Measurements from ENCODE around the gene MAGEB18.

MAGEB18 gene

DNA sequence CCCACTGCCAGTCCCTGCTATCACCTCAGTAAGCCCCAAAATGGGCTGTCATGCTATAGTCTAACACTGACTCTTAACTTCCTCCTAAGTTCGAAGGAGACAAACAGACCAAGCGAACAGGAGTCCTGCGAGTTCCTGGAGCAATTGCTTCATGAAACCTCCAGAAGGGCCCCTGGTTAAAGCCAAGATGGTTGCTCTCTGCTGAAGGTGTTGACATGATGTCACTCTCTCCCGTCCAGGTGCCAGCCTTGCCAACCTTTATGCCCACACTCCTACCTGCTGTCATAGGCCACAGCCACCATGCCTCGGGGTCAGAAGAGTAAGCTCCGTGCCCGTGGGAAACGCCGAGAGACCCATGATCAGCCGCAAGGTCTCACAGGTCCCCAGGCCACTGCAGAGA lies 22.2 kb downstream of the MAGEB18 start, which contains the start of gene MAGEB6B:
Gene MAGEB6B (plus strand): TSS at position 301 of the 400 bp plus-strand sequence. CDS start 0 bp downstream, at position 301.
- TF ChIP-seq, protein P1, sequence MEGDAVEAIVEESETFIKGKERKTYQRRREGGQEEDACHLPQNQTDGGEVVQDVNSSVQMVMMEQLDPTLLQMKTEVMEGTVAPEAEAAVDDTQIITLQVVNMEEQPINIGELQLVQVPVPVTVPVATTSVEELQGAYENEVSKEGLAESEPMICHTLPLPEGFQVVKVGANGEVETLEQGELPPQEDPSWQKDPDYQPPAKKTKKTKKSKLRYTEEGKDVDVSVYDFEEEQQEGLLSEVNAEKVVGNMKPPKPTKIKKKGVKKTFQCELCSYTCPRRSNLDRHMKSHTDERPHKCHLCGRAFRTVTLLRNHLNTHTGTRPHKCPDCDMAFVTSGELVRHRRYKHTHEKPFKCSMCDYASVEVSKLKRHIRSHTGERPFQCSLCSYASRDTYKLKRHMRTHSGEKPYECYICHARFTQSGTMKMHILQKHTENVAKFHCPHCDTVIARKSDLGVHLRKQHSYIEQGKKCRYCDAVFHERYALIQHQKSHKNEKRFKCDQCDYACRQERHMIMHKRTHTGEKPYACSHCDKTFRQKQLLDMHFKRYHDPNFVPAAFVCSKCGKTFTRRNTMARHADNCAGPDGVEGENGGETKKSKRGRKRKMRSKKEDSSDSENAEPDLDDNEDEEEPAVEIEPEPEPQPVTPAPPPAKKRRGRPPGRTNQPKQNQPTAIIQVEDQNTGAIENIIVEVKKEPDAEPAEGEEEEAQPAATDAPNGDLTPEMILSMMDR (IDR thresholded peaks at IDR 0.05; ENCODE audit: low read depth, low read length), result no peak
- TF ChIP-seq EZH2phosphoT487 (IDR thresholded peaks at IDR 0.05; ENCODE audit: low read depth), result no peak
- H3K4me2 ChIP-seq (ENCODE audit: low read length), result no peak within 1 kb of the TSS
- no peaks in the 10 kb centered on the region for H3K36me3 ChIP-seq (replicated peaks; ENCODE audit: low read depth, low read length)
- no peak within 1 kb of the TSS for H3K27ac ChIP-seq (ENCODE audit: low read length)
- no peaks in the 10 kb centered on the region for H3K79me2 ChIP-seq (ENCODE audit: low read length)
- no peaks in the 10 kb centered on the region for H4K20me1 ChIP-seq (ENCODE audit: insufficient read depth, low read length)
- no peak within 1 kb of the TSS for H3K4me3 ChIP-seq (ENCODE audit: low read length)
- no peak within 1 kb of the TSS for H3K9ac ChIP-seq (ENCODE audit: low read length)
- no peaks in the 10 kb centered on the region for H3K27me3 ChIP-seq (ENCODE audit: low read depth, low read length)
- H2AFZ ChIP-seq (ENCODE audit: low read depth, low read length), result no peak within 1 kb of the TSS
- no peaks in the 10 kb centered on the region for H3K9me3 ChIP-seq (ENCODE audit: insufficient read depth, low read length)
- H3K4me1 ChIP-seq (ENCODE audit: low read length), result no peaks in the 10 kb centered on the region

All from OCI-LY3 (cell line).